Heart right ventricle (tissue), 16 donors: ENCODE results near the gene SLC6A12. TPM values are rescaled to one million over a fixed set of nuclear protein-coding genes. Genes with fewer than 3 reads are reported as not detected.

ENCODE experiments used
- ATAC-seq, 8 donors: fragments of 200-7000 bp; cut with Tn5 transposase; one replicate each; pipeline ENCODE4 v1.9.1; 2020; ENCODE audit warnings: mild to moderate bottlenecking in 8 of 8, moderate library complexity in 8 of 8, moderate number of reproducible peaks in 1 of 8
- DNase-seq, 2 donors: peaks; one replicate each; pipeline ENCODE4 v3.0.0-alpha.2; 2020
- H3K27ac ChIP-seq, 10 donors: fragments of 200-600 bp; sonication (generic) in 2 of 10; one replicate each; pipeline versions ENCODE4 v1.5.0 to v1.8.0; 2020 to 2022; ENCODE audit warnings: mild to moderate bottlenecking in 3 of 10
- H3K27me3 ChIP-seq, 7 donors: fragments of 200-600 bp; one replicate each; pipeline ENCODE4 v1.8.0; 2021 to 2022; ENCODE audit warnings: mild to moderate bottlenecking in 2 of 7
- H3K36me3 ChIP-seq, 9 donors: fragments of 200-600 bp; sonication (generic) in 1 of 9; one replicate each; pipeline versions ENCODE4 v1.5.0 to v1.8.0; 2020 to 2022; ENCODE audit warnings: mild to moderate bottlenecking in 2 of 9
- H3K4me1 ChIP-seq, 9 donors: fragments of 200-600 bp; sonication (generic) in 1 of 9; one replicate each; pipeline versions ENCODE4 v1.5.0 to v1.8.0; 2020 to 2022; ENCODE audit warnings: mild to moderate bottlenecking in 4 of 9
- H3K4me3 ChIP-seq, 10 donors: fragments of 200-600 bp; sonication (generic) in 2 of 10; one replicate each; pipeline versions ENCODE4 v1.5.0 to v1.8.0; 2020 to 2022; ENCODE audit warnings: mild to moderate bottlenecking in 7 of 10, moderate library complexity in 2 of 10
- H3K9me3 ChIP-seq, 11 donors: fragments of 200-600 bp in 10 of 11; sonication (generic) in 2 of 11; one replicate each; pipeline versions ENCODE4 v1.5.0 to v1.8.0; 2013 to 2022; ENCODE audit warnings: mild to moderate bottlenecking in 2 of 11, control low read depth in 1 of 11, moderate library complexity in 1 of 11
- WGBS, 2 donors: extraction: QIAGEN DNeasy Blood & Tissue Kit; methylation state at CpG; one replicate each; pipeline ENCODE4 v1.1.7; 2013; ENCODE audit warnings: inconsistent platforms in 1 of 2; 5-methylcytosine and 5-hydroxymethylcytosine counted together
- intact Hi-C, 10 donors: fragments of 100-400 bp; cut with DNase I; formaldehyde crosslinking; loops; one replicate each; pipeline versions ENCODE4 v1.11.1 to v1.14.2; 2022
- long read RNA-seq, 3 donors: library from polyadenylated mRNA; unstranded; transcript quantifications; one replicate each; pipeline ENCODE4 v2.0.0, GENCODE V29; 2020 to 2021
- polyA plus RNA-seq, 2 donors: library from polyadenylated mRNA; stranded (reverse); fragments of 200-250 nt; gene quantifications; one replicate each; pipeline ENCODE4 v1.2.3, GENCODE V29; 2013
- total RNA-seq, 10 donors: library from RNA; stranded (reverse); fragmentation: NEBNext Ultra II Directional in 3 of 10; extraction: Animal tissue kit (Norgen Biotek cat#: 25700) in 3 of 10; gene quantifications; one replicate each; pipeline versions ENCODE4 v1.2.1 to v1.2.4, GENCODE V29; 2021 to 2023
- TF ChIP-seq, protein P1 (sequence below), 9 donors: fragments of 200-600 bp; sonication (generic) in 2 of 9; IDR thresholded peaks; one replicate each; pipeline versions ENCODE4 v1.5.0 to v1.8.0; 2021 to 2022; ENCODE audit warnings: antibody characterized with exemption in 9 of 9, mild to moderate bottlenecking in 5 of 9, moderate library complexity in 1 of 9
- donor health status: Arrhythmogenic right ventricular cardiomyopathy.
- donor health status: ischemic (EF 13 %, LVEDD 7.1; RV severe dilation, severe dysfunction).
- donor health status: healthy with polysubstance abuse.
- donor health status: DM: no; HTN: yes; CAD: no.
- donor health status: DM: no; HTN: no; CAD: no.
- donor health status: ischemic (EF 25% LVEDD 6.9; RV normal size, moderate dysfunction).
- donor health status: ischemic (EF 25% LVEDD 5.7; RV mildly dilated, moderate dysfunction).
- donor health status: healthy.
- donor health status: DM: yes; HTN: yes; CAD: no.
- donor health status: Ischemic cardiomyopathy.
- donor health status: ischemic (EF 35%, LVEDD 5.7; RV mildly dilated, moderate dysfunction).
- donor health status: nonischemic (EF 11% LVEDD 7.7; RV severe dilation, severe dysfunction).
- donor health status: DM: yes; HTN: yes; CAD: no.
- donor health status: PGD.
- donor health status: ischemic (EF 29% LVEDD 5.4; RV normal size, mild dysfunction).
- donor health status: nonischemic (EF 23%, LVEDD 6.1; RV moderate dilation, normal function).

SLC6A12 gene
- 1 to 10 TPM in 5 of 10 donors, under 1 TPM in 5; 0.49 to 1.4 (median 0.98) TPM for total RNA-seq
- under 1 TPM; 0.14 to 0.44 TPM for polyA plus RNA-seq
- long read RNA-seq, donor 1 = 0 reads
- long read RNA-seq, donor 2 = 0 reads
- long read RNA-seq, donor 3 = 0 reads

DNA sequence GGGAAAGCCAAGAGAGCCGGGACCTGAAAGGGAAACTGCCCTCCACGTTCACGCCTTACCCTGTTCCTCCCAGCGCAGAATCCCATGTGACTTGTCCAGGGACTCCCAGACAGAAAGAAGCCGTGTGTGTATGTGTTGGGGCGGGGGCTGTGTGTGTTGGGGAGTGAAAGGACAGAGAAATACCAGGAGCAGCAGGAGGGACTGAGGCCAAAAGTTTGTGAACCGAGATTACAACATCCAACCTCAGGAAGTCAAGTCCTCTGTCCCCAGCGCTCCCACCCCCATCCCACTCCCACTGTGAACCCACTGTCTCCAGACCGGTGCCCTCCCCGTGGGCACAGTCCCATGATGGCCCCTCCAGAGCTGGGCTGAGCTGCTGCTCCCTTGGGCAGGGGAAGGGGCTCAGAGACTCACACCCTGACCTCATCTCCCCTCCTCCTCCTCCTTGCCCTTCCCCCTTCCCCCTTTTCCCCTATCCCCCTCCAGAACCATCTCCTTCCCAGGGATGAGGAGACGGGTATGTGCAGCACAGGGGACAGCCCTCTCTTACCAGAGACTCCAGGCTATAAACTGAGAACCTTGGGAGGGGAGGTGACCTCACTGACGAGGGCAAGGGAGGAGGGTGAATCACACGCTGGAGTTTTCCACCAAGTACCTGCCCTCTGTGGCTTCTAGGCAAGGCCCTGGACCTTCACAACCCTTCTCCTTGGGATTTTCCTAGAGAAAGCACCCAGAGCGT lies at the start of gene SLC6A12:
Gene SLC6A12 (minus strand): TSS at position 155 of the 739 bp plus-strand sequence. CDS start 4,171 bp downstream, outside the sequence.
- TF ChIP-seq, protein P1, sequence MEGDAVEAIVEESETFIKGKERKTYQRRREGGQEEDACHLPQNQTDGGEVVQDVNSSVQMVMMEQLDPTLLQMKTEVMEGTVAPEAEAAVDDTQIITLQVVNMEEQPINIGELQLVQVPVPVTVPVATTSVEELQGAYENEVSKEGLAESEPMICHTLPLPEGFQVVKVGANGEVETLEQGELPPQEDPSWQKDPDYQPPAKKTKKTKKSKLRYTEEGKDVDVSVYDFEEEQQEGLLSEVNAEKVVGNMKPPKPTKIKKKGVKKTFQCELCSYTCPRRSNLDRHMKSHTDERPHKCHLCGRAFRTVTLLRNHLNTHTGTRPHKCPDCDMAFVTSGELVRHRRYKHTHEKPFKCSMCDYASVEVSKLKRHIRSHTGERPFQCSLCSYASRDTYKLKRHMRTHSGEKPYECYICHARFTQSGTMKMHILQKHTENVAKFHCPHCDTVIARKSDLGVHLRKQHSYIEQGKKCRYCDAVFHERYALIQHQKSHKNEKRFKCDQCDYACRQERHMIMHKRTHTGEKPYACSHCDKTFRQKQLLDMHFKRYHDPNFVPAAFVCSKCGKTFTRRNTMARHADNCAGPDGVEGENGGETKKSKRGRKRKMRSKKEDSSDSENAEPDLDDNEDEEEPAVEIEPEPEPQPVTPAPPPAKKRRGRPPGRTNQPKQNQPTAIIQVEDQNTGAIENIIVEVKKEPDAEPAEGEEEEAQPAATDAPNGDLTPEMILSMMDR (IDR thresholded peaks at IDR 0.05) = no peak
- ATAC-seq = peak in 2 of 8 donors; percentile 23 to 29
- H3K4me3 ChIP-seq = peak within 1 kb of the TSS in 1 of 10 donors; percentile 38

DNA sequence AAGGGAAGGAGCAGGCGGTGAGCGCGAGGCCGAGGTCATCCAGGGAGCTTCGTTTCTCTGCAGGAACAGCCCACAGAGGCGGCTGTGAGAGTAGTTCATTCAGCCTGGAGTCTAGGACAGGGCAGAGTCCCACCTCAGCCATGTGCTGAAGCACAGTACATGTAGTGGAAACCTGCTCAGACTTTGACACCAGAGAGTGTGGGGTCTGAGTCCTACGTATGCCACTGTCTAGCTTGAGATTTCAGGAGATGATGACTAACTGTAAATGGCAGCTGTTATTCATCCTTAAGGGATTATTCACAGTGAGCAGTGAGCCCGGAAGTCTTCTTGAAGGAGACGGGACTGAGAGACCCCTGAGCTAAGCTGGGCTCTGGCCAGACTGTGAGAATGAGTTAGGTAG lies 49.6 kb upstream of the SLC6A12 start:
- Histone ChIP-seq H3K27ac (no peak overlapping the region), H3K9me3 (no peaks in the 10 kb centered on the region), H3K4me3 (no peak overlapping the region), H3K4me1 (peaks cover 0 to 22% (median 11%) of the 10 kb centered on the region in 9 donors), H3K27me3 (peaks cover 0 to 11% (median 0%) of the 10 kb centered on the region in 7 donors), H3K36me3 (no peaks in the 10 kb centered on the region)
- intact Hi-C loops = no loop called here
- 76 to 83% methylated on average over 9 of the region's 9 CpGs for WGBS, 2 donors
- no peak for DNase-seq
- TF ChIP-seq, protein P1 (IDR thresholded peaks at IDR 0.05) = no peak
- peak in 1 of 8 donors; percentile 39 for ATAC-seq

More for the DNA sequence above, at the start of gene SLC6A12:
- no peaks in the 10 kb centered on the region for H3K36me3 ChIP-seq
- peaks cover 0 to 26% (median 0%) of the 10 kb centered on the region in 9 donors for H3K4me1 ChIP-seq
- DNase-seq = no peak
- no peaks in the 10 kb centered on the region for H3K9me3 ChIP-seq
- WGBS, 2 donors = 44 to 52% methylated on average over 14 of the region's 14 CpGs
- intact Hi-C loops = no loop called here
- peaks cover 0 to 18% (median 12%) of the 10 kb centered on the region in 7 donors for H3K27me3 ChIP-seq
- no peak within 1 kb of the TSS for H3K27ac ChIP-seq

DNA sequence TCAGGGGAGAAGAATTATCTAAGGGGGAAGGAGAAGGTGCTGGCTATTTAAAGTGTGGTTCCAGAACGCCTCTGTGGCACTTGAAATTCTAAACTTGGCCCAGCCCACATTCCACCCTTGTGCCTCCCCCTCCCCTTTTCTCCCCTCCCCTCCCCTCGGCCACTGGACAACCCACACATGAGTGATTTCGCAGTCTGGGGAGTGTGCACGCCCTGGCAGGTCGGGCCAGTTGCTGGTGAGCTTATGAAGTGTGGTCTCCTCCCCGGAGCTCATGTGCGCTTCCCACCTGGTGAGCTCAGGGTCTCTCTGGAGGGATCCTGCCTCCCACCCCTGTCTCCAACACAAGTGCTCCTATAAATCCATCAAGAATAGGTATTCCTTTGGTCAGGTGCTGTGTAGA lies 48.9 kb upstream of the SLC6A12 start, which contains the start of gene SLC6A13:
Gene SLC6A13 (minus strand): TSS at position 20 of the 400 bp plus-strand sequence. CDS start 2,784 bp downstream, outside the sequence.
- Histone ChIP-seq H3K4me1 (peaks cover 0 to 15% (median 7%) of the 10 kb centered on the region in 9 donors), H3K9me3 (no peaks in the 10 kb centered on the region), H3K27me3 (peaks cover 0 to 11% (median 2%) of the 10 kb centered on the region in 7 donors), H3K4me3 (no peak within 1 kb of the TSS), H3K27ac (no peak within 1 kb of the TSS), H3K36me3 (no peaks in the 10 kb centered on the region)
- DNase-seq = no peak
- ATAC-seq = peak in 7 of 8 donors; percentile 16 to 61 (median 46)
- TF ChIP-seq, protein P1 (IDR thresholded peaks at IDR 0.05) = no peak
- 32 to 42% methylated on average over 7 of the region's 7 CpGs for WGBS, 2 donors
- intact Hi-C loops = no loop called here

DNA sequence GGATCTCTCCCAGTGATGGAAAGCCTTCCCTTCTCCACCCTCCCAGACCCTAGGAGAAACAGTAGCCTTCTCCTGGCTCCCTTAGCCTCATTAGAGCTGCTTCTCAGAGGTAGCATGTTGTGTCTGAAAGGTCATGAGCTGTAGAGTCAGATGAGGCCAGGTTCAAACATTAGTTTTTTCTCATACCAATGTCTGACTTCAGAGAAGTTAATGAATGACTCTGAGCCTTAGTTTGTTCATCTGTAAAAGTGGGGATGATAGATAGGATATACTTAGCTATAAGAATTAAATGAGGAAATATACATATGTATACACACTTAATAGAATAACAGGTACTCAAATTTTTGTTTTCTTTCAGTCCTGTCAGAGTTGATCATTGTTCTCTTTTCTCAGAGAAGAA lies 48.2 kb upstream of the SLC6A12 start:
- DNase-seq (no peak), ATAC-seq (no peak)
- TF ChIP-seq, protein P1 (IDR thresholded peaks at IDR 0.05) = no peak
- Histone ChIP-seq H3K4me1 (peaks cover 0 to 8% (median 3%) of the 10 kb centered on the region in 9 donors), H3K9me3 (no peaks in the 10 kb centered on the region), H3K4me3 (no peak overlapping the region), H3K36me3 (no peaks in the 10 kb centered on the region), H3K27ac (no peak overlapping the region), H3K27me3 (peaks cover 0 to 11% (median 5%) of the 10 kb centered on the region in 7 donors)
- intact Hi-C loops = no loop called here
